GM18870 (cell line): Measurements from ENCODE around the gene PAXIP1.
A peak's percentile ranks its signal among the peaks of the same experiment; 100 is the strongest.
"Not testable (repeated sequence)": the region's sequence is repeated elsewhere in the genome, so short reads cannot be mapped to it uniquely, and the experiment has no call there.

ENCODE experiments used
- ATAC-seq: cut with Tn5 transposase; IDR thresholded peaks from one replicate; pipeline ENCODE4 v1.9.1; 2021; ENCODE audit warnings: moderate library complexity; ENCODE audit not compliant: unreplicated experiment

PAXIP1 gene, protein sequence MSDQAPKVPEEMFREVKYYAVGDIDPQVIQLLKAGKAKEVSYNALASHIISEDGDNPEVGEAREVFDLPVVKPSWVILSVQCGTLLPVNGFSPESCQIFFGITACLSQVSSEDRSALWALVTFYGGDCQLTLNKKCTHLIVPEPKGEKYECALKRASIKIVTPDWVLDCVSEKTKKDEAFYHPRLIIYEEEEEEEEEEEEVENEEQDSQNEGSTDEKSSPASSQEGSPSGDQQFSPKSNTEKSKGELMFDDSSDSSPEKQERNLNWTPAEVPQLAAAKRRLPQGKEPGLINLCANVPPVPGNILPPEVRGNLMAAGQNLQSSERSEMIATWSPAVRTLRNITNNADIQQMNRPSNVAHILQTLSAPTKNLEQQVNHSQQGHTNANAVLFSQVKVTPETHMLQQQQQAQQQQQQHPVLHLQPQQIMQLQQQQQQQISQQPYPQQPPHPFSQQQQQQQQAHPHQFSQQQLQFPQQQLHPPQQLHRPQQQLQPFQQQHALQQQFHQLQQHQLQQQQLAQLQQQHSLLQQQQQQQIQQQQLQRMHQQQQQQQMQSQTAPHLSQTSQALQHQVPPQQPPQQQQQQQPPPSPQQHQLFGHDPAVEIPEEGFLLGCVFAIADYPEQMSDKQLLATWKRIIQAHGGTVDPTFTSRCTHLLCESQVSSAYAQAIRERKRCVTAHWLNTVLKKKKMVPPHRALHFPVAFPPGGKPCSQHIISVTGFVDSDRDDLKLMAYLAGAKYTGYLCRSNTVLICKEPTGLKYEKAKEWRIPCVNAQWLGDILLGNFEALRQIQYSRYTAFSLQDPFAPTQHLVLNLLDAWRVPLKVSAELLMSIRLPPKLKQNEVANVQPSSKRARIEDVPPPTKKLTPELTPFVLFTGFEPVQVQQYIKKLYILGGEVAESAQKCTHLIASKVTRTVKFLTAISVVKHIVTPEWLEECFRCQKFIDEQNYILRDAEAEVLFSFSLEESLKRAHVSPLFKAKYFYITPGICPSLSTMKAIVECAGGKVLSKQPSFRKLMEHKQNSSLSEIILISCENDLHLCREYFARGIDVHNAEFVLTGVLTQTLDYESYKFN

DNA sequence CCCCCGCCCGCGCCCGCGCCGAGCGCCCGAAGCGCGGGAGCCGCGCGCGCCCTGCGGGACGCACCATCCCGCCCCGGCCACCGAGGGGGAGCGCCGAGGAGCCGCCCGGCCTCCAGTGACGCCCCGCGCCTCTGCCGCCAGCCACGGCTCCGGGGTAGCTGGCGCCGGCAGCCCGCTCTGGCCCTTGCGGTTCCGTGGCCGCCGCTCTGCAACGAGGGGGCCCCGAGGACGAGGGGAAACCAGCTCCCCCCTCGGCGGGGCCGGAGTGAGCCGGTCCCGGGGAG is at the start of gene PAXIP1:
PAXIP1 (minus strand) TSS at position 33 of the 284 bp plus-strand sequence. CDS start 195 bp downstream, outside the sequence.
- ATAC-seq = peak; percentile 19

DNA sequence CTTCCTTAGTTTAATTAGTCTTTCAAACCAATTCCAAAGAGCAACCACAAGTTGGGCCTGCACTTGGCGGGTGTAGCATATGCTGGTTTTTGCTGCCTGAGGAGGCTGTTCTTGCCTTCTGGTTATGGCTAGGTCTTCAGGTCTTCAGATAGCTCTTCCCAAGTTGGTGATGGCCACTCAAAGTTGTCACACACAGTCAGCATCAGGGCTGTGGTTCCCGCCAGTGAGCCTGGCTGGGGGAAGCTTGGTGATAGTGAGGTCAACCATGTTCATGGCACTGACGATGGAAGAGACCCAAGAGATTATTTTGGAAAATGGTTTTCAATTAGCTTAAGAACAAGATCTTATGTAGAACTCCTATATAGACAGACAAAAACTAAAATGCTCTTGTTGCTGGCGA is 48.4 kb upstream of the PAXIP1 start:
- no peak for ATAC-seq

DNA sequence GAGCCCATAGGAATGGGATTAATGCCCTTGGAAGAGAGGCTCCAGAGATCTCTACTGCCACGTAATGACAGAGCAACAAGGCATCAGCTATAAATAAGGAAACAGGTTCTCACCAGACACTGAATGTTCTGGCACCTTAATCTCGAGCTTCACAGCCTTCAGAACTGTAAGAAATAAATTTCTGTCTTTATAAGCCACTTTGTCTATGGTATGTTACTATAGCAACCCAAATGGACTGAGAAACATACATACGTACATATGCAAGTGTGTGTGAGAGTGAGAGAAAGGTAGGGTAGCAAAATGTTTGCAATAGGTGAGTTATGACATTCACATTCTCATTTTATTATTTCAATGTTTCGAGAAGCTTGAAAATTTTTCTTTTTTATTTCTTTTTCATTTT is 45.1 kb upstream of the PAXIP1 start:
- ATAC-seq = no peak

DNA sequence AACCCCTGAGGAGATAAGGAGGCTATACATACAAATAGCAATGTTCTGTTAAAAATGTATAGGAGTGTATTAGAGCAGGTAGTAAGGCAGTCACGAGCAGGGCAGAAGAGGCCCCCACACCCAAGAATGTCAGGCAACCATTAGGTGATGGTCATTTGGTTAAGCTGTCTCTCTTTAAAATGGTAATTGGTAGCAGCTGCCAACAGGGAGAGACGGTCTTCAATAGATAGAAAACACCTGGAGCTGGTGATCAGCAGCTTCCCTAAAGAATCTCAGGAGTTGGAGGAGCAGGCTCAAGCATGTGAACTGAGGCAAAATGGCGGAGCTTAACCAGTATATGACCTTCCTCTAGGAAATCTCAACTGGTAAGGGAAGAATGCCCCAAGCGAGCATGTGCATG is 40.8 kb upstream of the PAXIP1 start:
- no peak for ATAC-seq

DNA sequence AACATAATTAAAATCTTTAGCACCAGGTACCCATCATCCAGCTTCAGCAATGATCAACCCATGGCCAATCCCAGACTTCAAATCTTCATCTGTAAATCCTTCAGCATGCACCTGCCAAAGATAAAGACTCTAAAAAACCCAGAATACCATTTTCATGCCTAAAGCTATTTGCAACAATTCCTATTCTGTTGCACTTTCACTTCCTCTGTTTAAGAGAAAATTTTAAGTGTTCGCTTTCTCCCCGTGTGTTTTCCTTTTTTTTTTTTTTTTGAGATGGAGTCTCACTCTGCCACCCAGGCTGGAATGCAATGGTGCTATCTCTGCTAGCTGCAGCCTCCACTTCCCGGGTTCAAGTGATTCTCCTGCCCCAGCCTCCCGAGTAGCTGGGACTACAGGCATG is 35.4 kb upstream of the PAXIP1 start:
- ATAC-seq = no peak

DNA sequence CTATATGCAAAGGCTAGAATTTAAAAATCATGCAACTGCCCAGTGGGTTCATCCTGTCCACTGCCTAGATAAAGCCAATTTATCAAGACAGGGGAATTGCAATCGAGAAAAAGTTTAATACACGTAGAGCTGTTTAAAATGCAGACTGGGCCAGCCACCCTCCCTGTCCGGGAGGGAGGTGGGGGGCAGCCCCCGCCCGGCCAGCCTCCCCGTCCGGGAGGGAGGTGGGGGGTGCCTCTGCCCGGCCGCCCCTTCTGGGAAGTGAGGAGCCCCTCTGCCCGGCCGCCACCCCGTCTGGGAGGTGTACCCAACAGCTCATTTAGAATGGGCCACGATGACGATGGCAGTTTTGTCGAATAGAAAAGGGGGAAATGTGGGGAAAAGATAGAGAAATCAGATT is 31.6 kb upstream of the PAXIP1 start:
- not testable (repeated sequence) for ATAC-seq

DNA sequence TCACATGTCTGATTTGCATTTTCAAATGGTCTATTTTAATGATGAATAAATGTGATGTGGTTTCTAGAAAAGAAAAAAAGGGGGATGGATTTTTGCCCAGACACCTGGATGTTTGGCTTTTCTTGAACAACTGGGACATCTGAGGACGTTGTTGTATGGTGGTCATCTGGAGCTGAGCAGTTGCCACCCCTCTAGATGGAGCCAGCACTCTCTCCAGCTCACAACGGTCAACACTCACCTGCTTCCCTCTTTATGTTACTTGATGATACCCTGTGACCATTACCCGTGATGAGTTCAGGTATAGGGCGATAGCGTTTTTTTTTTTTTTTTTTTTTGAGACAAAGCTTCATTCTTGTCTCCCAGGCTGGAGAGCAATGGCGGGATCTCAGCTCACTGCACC is 30.1 kb upstream of the PAXIP1 start:
- no peak for ATAC-seq

DNA sequence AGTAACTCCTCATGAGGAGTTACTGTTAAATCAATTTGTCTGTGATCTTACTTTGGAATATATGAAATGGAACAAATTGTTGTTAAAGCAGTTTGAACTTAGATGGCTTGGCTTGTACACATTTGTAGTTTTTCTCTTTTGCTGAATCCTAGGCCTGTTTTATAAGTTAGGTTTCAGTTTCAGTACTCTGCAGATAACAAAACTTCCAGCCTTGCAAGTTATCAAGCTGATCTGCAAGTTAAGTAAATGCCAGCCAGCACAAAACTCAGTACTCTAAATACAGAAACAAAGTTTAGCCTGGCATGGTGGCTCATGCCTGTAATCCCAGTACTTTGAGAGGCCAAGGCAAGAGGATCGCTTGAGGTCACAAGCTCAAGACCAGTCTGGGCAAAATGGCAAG is 25.0 kb upstream of the PAXIP1 start:
- no peak for ATAC-seq

DNA sequence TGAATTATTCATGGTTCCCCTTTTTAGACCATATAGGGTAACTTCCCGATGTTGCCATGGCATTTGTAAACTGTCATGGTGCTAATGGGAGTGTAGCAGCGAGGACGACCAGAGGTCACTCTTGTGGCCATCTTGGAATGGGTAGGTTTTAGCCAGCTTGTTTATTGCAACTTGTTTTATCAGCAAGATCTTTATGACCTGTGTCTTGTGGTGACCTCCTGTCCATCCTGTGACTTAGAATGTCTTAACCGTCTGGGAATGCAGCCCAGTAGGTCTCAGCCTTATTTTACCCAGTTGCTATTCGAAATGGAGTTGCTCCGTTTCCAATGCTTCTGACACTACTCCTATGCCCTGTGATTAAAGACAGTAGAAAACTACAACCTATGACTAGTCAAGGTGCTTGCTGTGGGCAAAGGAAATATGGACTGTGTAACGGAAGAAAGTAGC is 18.8 kb upstream of the PAXIP1 start:
- ATAC-seq = no peak

DNA sequence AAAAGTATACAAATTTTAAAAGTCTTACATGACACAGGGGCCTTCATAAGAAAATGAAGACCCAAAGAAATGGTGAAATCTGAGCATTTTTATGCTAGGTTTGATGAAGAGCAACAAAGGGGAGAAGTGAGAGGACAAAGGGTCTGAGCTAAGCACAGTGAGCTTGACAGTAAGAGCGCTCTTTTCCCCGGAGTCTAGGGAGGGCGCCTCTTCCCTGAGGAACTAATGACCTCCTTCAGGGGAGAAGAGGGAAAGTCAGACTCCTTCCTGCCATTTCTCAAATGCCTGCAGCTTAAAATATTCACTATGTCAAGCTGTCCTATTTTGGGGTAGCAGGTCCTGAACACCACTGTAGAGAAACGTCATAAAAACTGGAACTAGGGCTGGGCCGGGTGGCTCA is 18.1 kb upstream of the PAXIP1 start:
- ATAC-seq = no peak

DNA sequence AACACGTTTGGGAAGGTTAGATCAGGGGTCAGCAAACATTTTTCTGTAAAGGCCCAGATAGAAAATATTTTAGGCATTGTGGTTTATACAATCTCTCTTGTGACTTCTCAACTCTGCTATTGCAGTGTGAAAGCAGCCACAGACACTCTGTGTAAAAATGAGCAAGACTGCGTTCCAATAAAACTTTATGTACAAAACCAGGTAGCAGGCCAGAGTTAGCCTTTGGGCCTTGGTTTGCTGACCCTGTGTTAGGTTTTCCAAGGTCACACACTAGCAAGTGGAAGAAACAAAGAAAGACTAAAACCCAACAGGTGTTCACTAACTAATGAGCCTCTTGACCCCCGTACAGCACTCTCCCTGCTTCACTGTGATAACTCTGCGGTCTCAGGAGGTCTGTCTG is 14.9 kb upstream of the PAXIP1 start:
- ATAC-seq = no peak

DNA sequence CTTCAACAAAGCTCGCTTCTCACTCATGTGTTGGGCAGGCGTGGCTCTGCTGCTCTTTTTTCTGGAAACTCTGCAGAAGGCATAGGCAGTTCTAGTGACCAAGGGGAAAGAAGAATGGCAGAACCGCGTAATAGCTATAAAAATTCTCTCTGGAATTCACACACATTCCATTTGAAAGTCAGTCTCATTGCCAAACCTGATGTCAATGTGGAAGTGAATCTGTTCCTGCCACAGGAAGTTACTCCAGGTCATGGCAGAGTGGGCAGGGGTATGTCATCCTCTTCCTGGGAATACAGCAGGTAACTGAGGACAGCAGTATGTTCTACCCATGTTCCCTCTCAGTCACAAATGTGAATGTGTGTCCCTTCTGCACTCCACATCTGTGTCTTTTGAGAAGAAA is 8.2 kb upstream of the PAXIP1 start:
- ATAC-seq = no peak

DNA sequence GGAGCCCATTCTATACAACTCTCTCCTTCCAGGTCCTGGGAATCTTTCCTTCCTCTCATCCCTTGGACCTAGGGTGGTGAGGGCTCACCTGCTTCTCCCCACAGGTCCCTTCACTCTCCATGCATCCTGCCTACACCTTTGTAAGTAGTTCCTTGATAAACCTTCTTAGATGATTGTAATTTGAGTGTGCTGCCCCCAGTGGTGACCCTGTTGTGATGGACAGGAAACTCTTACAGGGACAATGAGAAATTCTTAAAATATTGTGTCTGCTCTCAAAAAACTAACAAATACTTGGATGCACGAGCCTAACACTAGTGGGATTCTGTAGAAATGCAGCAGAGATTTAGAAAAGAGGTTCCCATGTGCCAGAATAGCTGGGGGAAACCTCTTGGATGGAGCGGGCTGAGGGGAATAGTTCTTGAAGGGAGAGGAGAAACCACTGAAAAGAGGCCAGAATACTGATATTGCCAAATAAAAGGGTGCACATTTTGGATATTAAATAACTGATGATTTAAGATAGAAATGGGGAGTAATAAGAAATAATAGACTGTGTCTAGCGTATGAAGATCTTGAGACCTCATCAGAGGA is 6.7 kb upstream of the PAXIP1 start:
- no peak for ATAC-seq

DNA sequence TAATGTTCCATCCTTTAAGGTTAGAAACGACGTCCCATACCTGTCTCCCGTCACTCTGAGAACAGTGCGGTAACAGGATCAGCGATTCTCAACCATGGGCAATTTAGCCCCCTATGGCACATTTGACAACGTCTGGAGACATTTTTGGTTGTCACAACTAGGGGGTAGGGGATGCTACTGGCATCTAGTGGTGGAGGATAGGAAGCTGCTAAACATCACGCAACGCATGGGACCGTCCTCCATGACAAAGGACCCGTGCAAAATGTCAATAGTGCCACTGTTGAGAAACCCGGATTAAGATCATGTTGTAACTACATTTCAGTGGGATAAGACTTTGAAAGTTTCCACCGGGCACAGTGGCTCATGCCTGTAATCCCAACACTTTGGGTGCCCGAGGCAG is 5.0 kb upstream of the PAXIP1 start:
- ATAC-seq = no peak

DNA sequence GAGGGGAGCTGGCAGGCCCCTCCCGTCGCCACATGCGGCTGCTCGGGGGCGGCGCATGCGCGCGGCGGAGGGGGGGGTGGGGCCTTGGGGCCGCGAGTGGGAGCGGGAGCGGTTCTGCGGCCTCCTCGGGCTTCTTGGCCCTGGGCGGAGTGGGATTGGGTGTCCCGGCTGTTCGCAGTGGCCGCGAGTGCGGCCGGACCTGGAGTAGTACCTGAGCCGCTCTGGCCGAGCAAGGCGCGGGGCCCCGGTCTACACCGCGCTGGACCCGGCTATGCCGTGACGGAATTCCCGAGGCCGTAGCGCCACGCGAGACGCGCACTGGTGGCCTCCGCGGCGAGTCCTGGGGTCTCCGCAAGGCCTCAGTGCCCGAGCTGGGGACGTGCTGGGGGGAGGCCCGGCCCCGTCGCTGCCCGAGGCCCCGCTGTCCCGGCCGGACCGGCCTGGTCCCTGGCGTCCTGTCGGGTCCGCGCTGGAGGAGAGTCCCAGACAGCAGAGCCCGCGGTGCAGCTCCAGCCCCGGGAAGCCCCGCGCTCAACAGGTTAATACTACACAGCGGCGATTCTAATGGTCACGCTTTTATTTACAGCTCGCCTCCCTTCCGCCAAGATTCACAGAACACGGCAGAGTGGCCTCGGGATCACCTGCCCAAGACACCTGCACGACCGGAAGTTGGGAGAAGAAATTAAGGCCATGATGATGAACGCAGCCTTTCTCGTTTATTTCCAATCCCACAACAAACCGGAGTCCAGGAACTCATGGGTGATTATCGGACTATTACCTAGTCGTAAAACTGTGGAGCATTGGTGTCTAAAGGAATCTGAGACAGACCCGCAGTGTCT is 671 bp upstream of the PAXIP1 start:
- peak; percentile 34 for ATAC-seq

DNA sequence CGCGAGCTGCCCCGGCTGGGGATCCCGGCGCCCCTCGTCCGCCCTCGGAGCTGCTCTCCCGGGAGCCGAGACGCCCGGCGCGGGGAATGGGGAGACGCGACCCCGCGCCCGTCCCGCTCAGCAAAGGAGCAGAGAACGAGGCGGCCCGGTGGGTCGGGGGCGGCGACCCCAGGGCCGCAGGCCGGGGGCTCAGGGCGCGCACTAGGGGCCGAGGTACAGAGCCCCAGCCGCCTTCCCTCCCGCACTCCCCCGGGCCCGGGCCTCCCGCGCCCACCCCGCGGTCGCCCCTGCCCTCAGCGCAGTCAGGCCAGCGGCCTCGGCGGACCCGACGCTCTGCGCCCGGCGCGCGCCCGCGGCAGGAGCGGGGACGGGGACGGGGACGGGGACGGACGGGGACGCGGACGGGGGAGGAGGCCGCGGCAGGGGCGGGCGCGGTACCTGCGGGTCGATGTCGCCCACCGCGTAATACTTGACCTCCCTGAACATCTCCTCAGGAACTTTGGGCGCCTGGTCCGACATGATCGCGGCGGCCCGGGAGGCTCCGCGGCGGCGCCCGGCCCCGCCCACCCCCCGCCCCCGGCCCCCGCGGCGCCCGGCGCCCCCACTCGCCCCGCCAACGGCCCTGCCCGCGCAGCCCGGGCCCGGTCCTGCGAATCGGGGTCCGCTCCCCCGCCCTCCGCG is 373 bp downstream of the PAXIP1 start:
- peak; percentile 16 for ATAC-seq

DNA sequence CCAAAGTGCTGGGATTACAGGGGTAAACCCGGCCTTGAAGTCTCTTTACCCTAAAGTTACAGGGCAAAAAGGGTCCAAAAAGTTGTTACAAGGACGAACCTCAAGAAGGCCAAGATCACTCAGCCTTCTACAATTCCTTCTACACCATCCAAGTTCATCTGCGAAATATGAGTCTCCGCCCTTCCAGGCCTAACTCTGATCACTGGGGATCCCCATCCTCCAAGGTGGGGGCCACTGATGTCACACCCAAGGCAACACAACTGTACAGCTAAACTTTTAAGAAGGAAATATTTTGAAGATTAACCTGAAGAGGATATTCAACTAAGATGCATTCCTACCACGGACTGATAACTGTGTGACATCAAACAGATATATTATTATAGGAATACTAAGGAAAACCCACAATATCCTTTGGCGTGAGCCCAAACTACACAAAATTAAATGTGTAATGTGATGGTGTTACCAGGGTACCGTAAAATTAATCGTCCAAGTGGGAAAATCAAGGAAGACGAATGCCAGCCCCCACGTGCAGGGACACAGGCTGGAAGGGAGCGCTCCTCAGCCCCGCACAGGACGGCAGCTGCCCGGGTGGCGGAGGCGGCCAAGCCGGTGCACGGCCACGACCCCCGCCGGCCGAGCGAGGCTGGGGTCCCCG is 1.0 kb downstream of the PAXIP1 start:
- ATAC-seq = no peak

DNA sequence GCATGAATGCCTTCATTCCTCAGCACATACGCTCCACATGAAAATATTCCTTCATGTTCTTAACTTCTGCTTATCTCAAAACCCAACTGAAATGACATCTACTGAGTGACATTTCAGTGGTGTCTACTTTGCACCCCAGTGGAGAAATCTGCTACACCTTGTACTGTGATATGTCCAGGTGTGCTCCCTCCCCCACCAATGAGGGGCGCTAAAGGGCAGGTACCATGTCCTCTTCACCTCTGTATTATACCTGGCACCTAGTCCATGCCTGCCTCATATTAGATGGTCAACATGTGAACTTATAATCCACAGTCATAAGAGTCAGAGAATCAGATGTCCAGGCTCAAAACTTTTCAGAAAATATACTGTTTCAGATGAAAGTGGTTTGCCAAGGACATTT is 2.1 kb downstream of the PAXIP1 start:
- ATAC-seq = no peak

DNA sequence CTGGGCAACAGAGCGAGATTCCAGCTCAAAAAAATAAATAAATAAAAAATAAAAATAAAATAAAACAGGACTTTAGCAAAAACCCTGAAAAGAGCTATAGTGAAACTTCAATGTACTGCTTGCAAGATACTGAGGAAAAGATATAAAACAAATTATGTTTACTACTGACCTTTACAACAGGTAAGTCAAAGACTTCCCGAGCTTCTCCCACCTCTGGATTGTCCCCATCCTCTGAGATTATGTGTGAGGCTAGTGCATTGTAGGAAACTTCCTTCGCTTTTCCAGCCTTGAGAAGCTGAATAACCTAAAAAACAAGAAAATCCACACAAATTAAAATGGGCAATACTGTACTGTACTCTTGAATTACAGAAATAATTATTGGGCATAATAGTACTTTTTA is 4.4 kb downstream of the PAXIP1 start:
- ATAC-seq = no peak
